Stomach smooth muscle (tissue), 2 donors: Measurements from ENCODE around the gene KLF2.

Experiments used
- H3K27ac ChIP-seq: one replicate; pipeline ENCODE4 v1.7.0; 2013; ENCODE audit warnings: mild to moderate bottlenecking, low read length, inconsistent platforms
- H3K27me3 ChIP-seq, 2 donors: one replicate each; pipeline ENCODE4 v1.7.0; 2013; ENCODE audit warnings: low read length in 2 of 2; ENCODE audit not compliant: insufficient read depth in 2 of 2, control insufficient read depth in 1 of 2
- H3K36me3 ChIP-seq, 2 donors: one replicate each; pipeline ENCODE4 v1.7.0; 2013; ENCODE audit warnings: low read length in 2 of 2; ENCODE audit not compliant: control insufficient read depth in 2 of 2, insufficient read depth in 2 of 2
- H3K4me1 ChIP-seq: one replicate; pipeline ENCODE4 v1.7.0; 2013; ENCODE audit warnings: low read length; ENCODE audit not compliant: control insufficient read depth, insufficient read depth
- H3K4me3 ChIP-seq, 2 donors: one replicate each; pipeline ENCODE4 v1.7.0; 2013; ENCODE audit warnings: low read length in 2 of 2
- H3K9ac ChIP-seq, 2 donors: one replicate each; pipeline ENCODE4 v1.7.0; 2013; ENCODE audit warnings: low read length in 2 of 2, mild to moderate bottlenecking in 1 of 2
- H3K9me3 ChIP-seq, 2 donors: one replicate each; pipeline ENCODE4 v1.7.0; 2013; ENCODE audit warnings: low read length in 2 of 2; ENCODE audit not compliant: control insufficient read depth in 2 of 2
- donor health status: healthy.
- donor health status: Pancreatic carcinoma.

The KLF2 gene

GRCh38 chr19:16327501-16327900, 2.9 kb downstream of the KLF2 start:
- peak overlapping the region; percentile 52 to 80 for H3K4me3 ChIP-seq
- H3K27ac ChIP-seq: peak overlapping the region; percentile 84
- peaks cover 46% of the 10 kb centered on the region for H3K4me1 ChIP-seq
- H3K9me3 ChIP-seq: no peaks in the 10 kb centered on the region
- H3K9ac ChIP-seq: peak overlapping the region; percentile 13 to 58
- no peaks in the 10 kb centered on the region for H3K27me3 ChIP-seq
- H3K36me3 ChIP-seq: peaks cover 11 to 14% of the 10 kb centered on the region in 2 donors

- H3K4me1 ChIP-seq: peaks cover 46% of the 10 kb centered on the region
- H3K27me3 ChIP-seq: no peaks in the 10 kb centered on the region
- H3K9me3 ChIP-seq: no peaks in the 10 kb centered on the region
- peak overlapping the region; percentile 84 for H3K27ac ChIP-seq
- H3K4me3 ChIP-seq: peak overlapping the region; percentile 52 to 80
- H3K36me3 ChIP-seq: peaks cover 11 to 14% of the 10 kb centered on the region in 2 donors
- H3K9ac ChIP-seq: peak overlapping the region; percentile 58 to 68
Measured at GRCh38 chr19:16327911-16328823, 3.5 kb downstream of the KLF2 start.

- Histone ChIP-seq H3K27me3 (no peaks in the 10 kb centered on the region), H3K9me3 (no peaks in the 10 kb centered on the region), H3K4me1 (peaks cover 45% of the 10 kb centered on the region), H3K4me3 (peak overlapping the region in 1 of 2 donors; percentile 80), H3K27ac (peak overlapping the region; percentile 84), H3K36me3 (peaks cover 11 to 14% of the 10 kb centered on the region in 2 donors), H3K9ac (no peak overlapping the region)
Measured at GRCh38 chr19:16328824-16329482, 4.3 kb downstream of the KLF2 start.

DNA sequence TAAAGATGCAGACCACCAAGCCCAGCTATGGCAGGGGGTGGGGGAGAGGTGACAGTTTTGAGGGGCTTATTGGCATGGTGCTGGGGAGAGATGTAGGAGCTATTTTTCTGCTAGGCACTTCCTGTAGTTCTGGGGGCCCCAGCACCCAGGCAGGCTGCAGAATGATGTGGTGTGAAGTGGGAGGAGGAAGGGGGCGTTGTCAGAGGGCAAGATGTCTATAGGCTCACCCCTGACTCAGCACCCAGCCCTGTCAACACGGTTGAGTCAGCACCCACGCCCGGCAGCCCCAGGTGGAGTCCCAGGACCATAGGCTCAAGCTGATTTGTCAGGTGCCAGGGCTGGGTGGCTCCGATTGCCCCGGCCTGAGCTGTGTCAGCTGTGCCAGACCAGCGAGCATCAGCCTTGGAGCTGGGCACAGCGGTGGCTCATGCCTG, 5.8 kb downstream of the KLF2 start:
- Histone ChIP-seq H3K27ac (no peak overlapping the region), H3K4me1 (peaks cover 36% of the 10 kb centered on the region), H3K9me3 (no peaks in the 10 kb centered on the region), H3K36me3 (peaks cover 11 to 14% of the 10 kb centered on the region in 2 donors), H3K27me3 (no peaks in the 10 kb centered on the region), H3K4me3 (no peak overlapping the region), H3K9ac (no peak overlapping the region)

GRCh38 chr19:16330806-16331690, 6.4 kb downstream of the KLF2 start:
- H3K9ac ChIP-seq: no peak overlapping the region
- no peaks in the 10 kb centered on the region for H3K27me3 ChIP-seq
- peaks cover 11 to 14% of the 10 kb centered on the region in 2 donors for H3K36me3 ChIP-seq
- no peak overlapping the region for H3K4me3 ChIP-seq
- no peaks in the 10 kb centered on the region for H3K9me3 ChIP-seq
- H3K4me1 ChIP-seq: peaks cover 32% of the 10 kb centered on the region
- H3K27ac ChIP-seq: no peak overlapping the region

GRCh38 chr19:16333001-16333586, 8.5 kb downstream of the KLF2 start:
- H3K9me3 ChIP-seq: no peaks in the 10 kb centered on the region

GRCh38 chr19:16334411-16334810, 9.8 kb downstream of the KLF2 start:
- Histone ChIP-seq H3K4me1 (peaks cover 15% of the 10 kb centered on the region), H3K9me3 (no peaks in the 10 kb centered on the region), H3K9ac (no peak overlapping the region), H3K36me3 (no peaks in the 10 kb centered on the region), H3K27ac (no peak overlapping the region), H3K27me3 (no peaks in the 10 kb centered on the region), H3K4me3 (no peak overlapping the region)

More at GRCh38 chr19:16333001-16333586, 8.5 kb downstream of the KLF2 start:
- H3K27ac ChIP-seq: no peak overlapping the region
- no peaks in the 10 kb centered on the region for H3K27me3 ChIP-seq
- peaks cover 0 to under 1% of the 10 kb centered on the region in 2 donors for H3K36me3 ChIP-seq
- H3K4me3 ChIP-seq: no peak overlapping the region
- no peak overlapping the region for H3K9ac ChIP-seq
- H3K4me1 ChIP-seq: peaks cover 14% of the 10 kb centered on the region

DNA sequence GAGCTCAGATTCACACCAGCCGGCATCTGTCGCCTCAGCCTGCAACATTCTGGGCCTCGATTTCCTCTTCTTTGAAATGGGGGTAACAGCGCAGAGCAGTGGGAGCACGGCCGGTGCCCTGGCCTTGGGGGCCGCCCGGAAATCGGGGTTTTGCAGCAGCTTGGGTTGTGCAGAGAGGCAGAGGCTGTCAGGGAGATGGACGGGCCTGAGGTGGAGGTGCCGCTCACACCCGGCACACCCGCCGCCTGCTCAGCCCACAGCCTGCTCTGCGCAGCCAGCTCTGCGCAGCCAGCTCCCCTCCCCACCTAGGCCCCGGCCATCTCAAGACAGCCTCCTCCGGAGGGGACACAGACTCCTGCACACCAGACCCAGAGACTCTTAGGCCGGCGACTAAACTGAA, 10.6 kb downstream of the KLF2 start:
- Histone ChIP-seq H3K27ac (no peak overlapping the region), H3K4me1 (peaks cover 14% of the 10 kb centered on the region), H3K9ac (no peak overlapping the region), H3K4me3 (no peak overlapping the region), H3K9me3 (no peaks in the 10 kb centered on the region), H3K27me3 (no peaks in the 10 kb centered on the region), H3K36me3 (no peaks in the 10 kb centered on the region)

- no peak overlapping the region for H3K4me3 ChIP-seq
- no peaks in the 10 kb centered on the region for H3K9me3 ChIP-seq
- H3K27me3 ChIP-seq: no peaks in the 10 kb centered on the region
- no peaks in the 10 kb centered on the region for H3K36me3 ChIP-seq
- no peak overlapping the region for H3K27ac ChIP-seq
- peaks cover 14% of the 10 kb centered on the region for H3K4me1 ChIP-seq
- H3K9ac ChIP-seq: no peak overlapping the region
Measured at GRCh38 chr19:16336571-16336970, 11.9 kb downstream of the KLF2 start.
